Panc1 (cell line): ENCODE data around the gene CELF1.

Experiments
- CTCF ChIP-seq: fragments of 450-650 bp; IDR thresholded peaks from 2 replicates; pipeline ENCODE4 v1.5.1; 2017; ENCODE audit warnings: mild to moderate bottlenecking
- REST ChIP-seq, 2 experiments: IDR thresholded peaks; 2 replicates each; pipeline ENCODE4 v1.6.1; 2011 to 2012; ENCODE audit warnings: low read depth in 2 of 2, control low read depth in 1 of 2, low read length in 1 of 2, mild to moderate bottlenecking in 1 of 2, moderate library complexity in 1 of 2; ENCODE audit not compliant: insufficient read depth in 1 of 2

GRCh38 chr11:47532597-47533213 lies 20.2 kb downstream of the CELF1 start:
- TF ChIP-seq CTCF = no peak
- TF ChIP-seq REST (IDR thresholded peaks at IDR 0.05; ENCODE audit: insufficient read depth in 1 of 2, low read depth in 2 of 2, low read length in 1 of 2) = no peak
